Right lobe of liver (tissue), 4 donors: Measurements from ENCODE around the gene WFIKKN1.

Experiments
- POLR2A ChIP-seq: fragments of 450-650 bp; IDR thresholded peaks from one replicate; pipeline ENCODE4 v1.6.1; 2017; ENCODE audit warnings: antibody characterized with exemption, mild to moderate bottlenecking
- TF ChIP-seq, protein P1 (sequence below), 4 donors: fragments of 200-600 bp in 3 of 4; fragments of 450-650 bp in 1 of 4; IDR thresholded peaks; one replicate each; pipeline versions ENCODE4 v1.5.1 to v1.8.0; 2016 to 2022; ENCODE audit warnings: antibody characterized with exemption in 4 of 4, mild to moderate bottlenecking in 2 of 4
- donor health status: DM: no; HTN: no; CAD: no.
- donor health status: DM: no; HTN: no; CAD: no.
- donor health status: DM: no; HTN: yes; CAD: no.

DNA sequence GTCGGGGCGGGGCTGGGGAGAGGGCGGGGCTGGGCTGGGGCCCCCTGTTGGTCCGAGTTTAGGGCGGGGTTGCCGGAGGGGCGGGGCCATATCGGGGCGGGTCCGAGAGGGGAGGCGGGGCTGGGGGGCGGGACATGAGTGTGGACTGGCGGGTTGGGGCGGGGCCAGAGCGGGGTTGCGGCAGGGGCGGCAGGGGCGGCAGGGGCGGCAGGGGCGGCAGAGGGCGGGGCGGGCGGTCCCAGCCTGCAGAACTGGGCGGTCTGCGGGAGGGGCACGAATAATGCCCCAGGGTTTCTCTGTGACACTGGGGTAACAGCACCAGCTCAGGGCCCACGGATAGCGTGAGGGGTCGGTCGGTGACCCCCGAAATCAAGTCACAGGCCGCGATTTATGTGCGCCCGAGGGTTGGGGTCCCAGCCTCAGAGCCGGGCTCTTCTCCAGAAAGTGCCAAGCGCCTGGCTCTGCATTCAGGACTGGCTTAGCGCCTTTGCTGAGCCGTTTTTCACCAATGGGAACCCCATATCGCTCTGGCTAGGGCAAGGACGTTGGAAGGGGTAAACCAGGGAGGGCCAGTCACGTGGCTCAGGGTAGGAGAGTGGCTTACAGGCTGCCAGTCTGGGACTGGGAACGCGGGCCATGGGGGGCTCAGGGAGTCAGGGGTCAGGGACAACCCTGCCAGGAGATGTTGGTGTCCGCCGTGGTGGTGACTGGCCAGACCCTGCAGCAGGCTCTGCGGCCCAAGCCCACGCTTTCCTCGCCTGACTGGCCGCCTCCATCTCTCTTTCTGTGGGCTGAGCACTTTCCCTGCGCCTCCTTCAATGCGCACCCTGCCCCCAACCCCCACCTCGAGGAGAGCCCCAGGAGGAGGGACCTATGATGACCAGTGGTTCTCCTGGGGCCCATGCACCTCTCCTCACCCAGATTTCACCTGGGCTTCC lies 6.6 kb downstream of the WFIKKN1 start:
- TF ChIP-seq, protein P1, sequence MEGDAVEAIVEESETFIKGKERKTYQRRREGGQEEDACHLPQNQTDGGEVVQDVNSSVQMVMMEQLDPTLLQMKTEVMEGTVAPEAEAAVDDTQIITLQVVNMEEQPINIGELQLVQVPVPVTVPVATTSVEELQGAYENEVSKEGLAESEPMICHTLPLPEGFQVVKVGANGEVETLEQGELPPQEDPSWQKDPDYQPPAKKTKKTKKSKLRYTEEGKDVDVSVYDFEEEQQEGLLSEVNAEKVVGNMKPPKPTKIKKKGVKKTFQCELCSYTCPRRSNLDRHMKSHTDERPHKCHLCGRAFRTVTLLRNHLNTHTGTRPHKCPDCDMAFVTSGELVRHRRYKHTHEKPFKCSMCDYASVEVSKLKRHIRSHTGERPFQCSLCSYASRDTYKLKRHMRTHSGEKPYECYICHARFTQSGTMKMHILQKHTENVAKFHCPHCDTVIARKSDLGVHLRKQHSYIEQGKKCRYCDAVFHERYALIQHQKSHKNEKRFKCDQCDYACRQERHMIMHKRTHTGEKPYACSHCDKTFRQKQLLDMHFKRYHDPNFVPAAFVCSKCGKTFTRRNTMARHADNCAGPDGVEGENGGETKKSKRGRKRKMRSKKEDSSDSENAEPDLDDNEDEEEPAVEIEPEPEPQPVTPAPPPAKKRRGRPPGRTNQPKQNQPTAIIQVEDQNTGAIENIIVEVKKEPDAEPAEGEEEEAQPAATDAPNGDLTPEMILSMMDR (IDR thresholded peaks at IDR 0.05) = no peak
- TF ChIP-seq POLR2A = no peak
